ENCODE results near the gene DLK1. TPM values are rescaled to one million over a fixed set of nuclear protein-coding genes. Genes with fewer than 3 reads are reported as not detected.

DLK1 gene
- total and polyA plus RNA-seq, 2 of the 4 experiments (the other 2 are of a cell fraction), result under 0.01 to 0.07 TPM

DNA sequence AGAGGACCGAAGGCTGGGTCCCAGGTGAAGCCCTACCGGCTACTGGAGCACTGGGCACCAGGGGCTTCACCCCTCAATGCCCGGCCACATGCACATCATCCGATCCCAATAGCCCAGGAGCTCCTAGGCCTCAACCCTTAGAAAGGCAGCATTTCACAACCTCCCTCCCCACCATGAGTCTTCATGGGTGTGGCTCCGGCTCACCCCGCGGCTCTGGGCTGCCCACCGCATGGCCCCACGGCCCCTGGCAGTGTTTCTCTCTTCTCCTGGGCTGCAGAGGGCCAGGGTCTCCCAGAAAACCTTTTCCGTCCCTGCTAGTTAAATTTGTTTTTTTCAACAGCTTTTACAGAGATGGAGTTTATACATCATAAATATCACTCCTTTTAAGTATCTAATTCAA lies 28.6 kb upstream of the DLK1 start:
- no peak overlapping the region for H2BK5ac ChIP-seq (ENCODE audit: low read depth, low read length, poor library complexity, severe bottlenecking)
- H3K56ac ChIP-seq (ENCODE audit: extremely low read depth, insufficient read depth, low read length), result no peak overlapping the region
- no peak overlapping the region for H3K9ac ChIP-seq (ENCODE audit: low read depth, low read length)
- no peaks in the 10 kb centered on the region for H3K36me3 ChIP-seq (ENCODE audit: control insufficient read depth, insufficient read depth, low read length)
- H3K4me2 ChIP-seq (ENCODE audit: low read depth, low read length), result no peak overlapping the region
- CTCF ChIA-PET, result no interaction called here
- no peak overlapping the region for H4K5ac ChIP-seq (ENCODE audit: low read depth, low read length)
- H3K4ac ChIP-seq (ENCODE audit: low read depth, low read length), result no peak overlapping the region
- H3K79me1 ChIP-seq (ENCODE audit: low read depth in 1 of 2, low read length in 2 of 2), result no peaks in the 10 kb centered on the region
- H2AK5ac ChIP-seq (ENCODE audit: low read depth, low read length), result no peak overlapping the region
- intact Hi-C loops (cut with micrococcal nuclease), result loop anchor here (10.0 kb wide), 1 partner anchor 127 kb away; the partner anchor contains the start of gene MEG3
- dilution Hi-C loops (cut with HindIII; ENCODE audit: low sequenced_read_pairs, unreplicated experiment), result no loop called here
- H4K8ac ChIP-seq (ENCODE audit: low read depth in 2 of 2, low read length in 2 of 2), result no peak overlapping the region
- no peak overlapping the region for H2AFZ ChIP-seq (replicated peaks; ENCODE audit: low read length, poor library complexity)
- no peak overlapping the region for H3K27ac ChIP-seq (ENCODE audit: insufficient read depth, low read length)
- peaks cover 6% of the 10 kb centered on the region for H3K9me1 ChIP-seq (ENCODE audit: insufficient read depth, low read length)
- H2BK120ac ChIP-seq (ENCODE audit: low read depth, low read length), result no peak overlapping the region
- no peak overlapping the region for H3K23ac ChIP-seq (ENCODE audit: low read depth, low read length)
- TF ChIP-seq RAD21 (IDR thresholded peaks at IDR 0.05; ENCODE audit: low read length) (no peak), BHLHE40 (IDR thresholded peaks at IDR 0.05; ENCODE audit: low read depth, low read length) (no peak), RFX5 (IDR thresholded peaks at IDR 0.05; ENCODE audit: low read depth, low read length) (no peak), NFE2L2 (IDR thresholded peaks at IDR 0.05; ENCODE audit: low read depth, low read length) (no peak), MAFK (IDR thresholded peaks at IDR 0.05; ENCODE audit: low read depth, low read length) (no peak), MAZ (IDR thresholded peaks at IDR 0.05; ENCODE audit: borderline replicate concordance, low read depth, low read length) (no peak), CHD1 (IDR thresholded peaks at IDR 0.05; ENCODE audit: low read depth, low read length) (no peak), FOS (IDR thresholded peaks at IDR 0.05; ENCODE audit: low read depth, low read length) (no peak)
- TF ChIP-seq, protein P1, sequence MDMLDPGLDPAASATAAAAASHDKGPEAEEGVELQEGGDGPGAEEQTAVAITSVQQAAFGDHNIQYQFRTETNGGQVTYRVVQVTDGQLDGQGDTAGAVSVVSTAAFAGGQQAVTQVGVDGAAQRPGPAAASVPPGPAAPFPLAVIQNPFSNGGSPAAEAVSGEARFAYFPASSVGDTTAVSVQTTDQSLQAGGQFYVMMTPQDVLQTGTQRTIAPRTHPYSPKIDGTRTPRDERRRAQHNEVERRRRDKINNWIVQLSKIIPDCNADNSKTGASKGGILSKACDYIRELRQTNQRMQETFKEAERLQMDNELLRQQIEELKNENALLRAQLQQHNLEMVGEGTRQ (IDR thresholded peaks at IDR 0.05; ENCODE audit: low read depth, low read length), result no peak
- TF ChIP-seq, protein P2, sequence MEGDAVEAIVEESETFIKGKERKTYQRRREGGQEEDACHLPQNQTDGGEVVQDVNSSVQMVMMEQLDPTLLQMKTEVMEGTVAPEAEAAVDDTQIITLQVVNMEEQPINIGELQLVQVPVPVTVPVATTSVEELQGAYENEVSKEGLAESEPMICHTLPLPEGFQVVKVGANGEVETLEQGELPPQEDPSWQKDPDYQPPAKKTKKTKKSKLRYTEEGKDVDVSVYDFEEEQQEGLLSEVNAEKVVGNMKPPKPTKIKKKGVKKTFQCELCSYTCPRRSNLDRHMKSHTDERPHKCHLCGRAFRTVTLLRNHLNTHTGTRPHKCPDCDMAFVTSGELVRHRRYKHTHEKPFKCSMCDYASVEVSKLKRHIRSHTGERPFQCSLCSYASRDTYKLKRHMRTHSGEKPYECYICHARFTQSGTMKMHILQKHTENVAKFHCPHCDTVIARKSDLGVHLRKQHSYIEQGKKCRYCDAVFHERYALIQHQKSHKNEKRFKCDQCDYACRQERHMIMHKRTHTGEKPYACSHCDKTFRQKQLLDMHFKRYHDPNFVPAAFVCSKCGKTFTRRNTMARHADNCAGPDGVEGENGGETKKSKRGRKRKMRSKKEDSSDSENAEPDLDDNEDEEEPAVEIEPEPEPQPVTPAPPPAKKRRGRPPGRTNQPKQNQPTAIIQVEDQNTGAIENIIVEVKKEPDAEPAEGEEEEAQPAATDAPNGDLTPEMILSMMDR (conservative IDR thresholded peaks at IDR 0.05; ENCODE audit: low read depth, low read length), result no peak
- TF ChIP-seq, protein P3, sequence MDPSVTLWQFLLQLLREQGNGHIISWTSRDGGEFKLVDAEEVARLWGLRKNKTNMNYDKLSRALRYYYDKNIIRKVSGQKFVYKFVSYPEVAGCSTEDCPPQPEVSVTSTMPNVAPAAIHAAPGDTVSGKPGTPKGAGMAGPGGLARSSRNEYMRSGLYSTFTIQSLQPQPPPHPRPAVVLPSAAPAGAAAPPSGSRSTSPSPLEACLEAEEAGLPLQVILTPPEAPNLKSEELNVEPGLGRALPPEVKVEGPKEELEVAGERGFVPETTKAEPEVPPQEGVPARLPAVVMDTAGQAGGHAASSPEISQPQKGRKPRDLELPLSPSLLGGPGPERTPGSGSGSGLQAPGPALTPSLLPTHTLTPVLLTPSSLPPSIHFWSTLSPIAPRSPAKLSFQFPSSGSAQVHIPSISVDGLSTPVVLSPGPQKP (IDR thresholded peaks at IDR 0.05; ENCODE audit: borderline replicate concordance, low read depth, low read length), result no peak
- no peak overlapping the region for H3K18ac ChIP-seq (ENCODE audit: low read depth, low read length)
- WGBS, 2 experiments (ENCODE audit: extremely low coverage in 2 of 2, insufficient read length in 1 of 2), result 100% methylated on average over 1 of the region's 10 CpGs; no CpG with 5 or more reads in 1 of the 2 experiments
- ATAC-seq (ENCODE audit: low read depth) (no peak), DNase-seq (no peak)
- in situ Hi-C loops (cut with MboI; ENCODE audit: low sequenced_read_pairs), result no loop called here
- H3K4me1 ChIP-seq (ENCODE audit: control insufficient read depth, insufficient read depth, low read length), result peaks cover 3% of the 10 kb centered on the region
- no peak overlapping the region for H4K91ac ChIP-seq (ENCODE audit: insufficient read depth, low read depth, low read length)
- H3K4me3 ChIP-seq (ENCODE audit: insufficient read depth, low read depth, low read length), result no peak overlapping the region
- peaks cover 24% of the 10 kb centered on the region for H3K27me3 ChIP-seq (ENCODE audit: control insufficient read depth, insufficient read depth, low read length)
- H2AK9ac ChIP-seq (replicated peaks; ENCODE audit: low read depth, low read length, poor library complexity), result no peak overlapping the region
- H3K14ac ChIP-seq (replicated peaks; ENCODE audit: low read depth, low read length), result no peak overlapping the region
- H4K20me1 ChIP-seq (ENCODE audit: insufficient read depth, low read length), result no peaks in the 10 kb centered on the region
- no peaks in the 10 kb centered on the region for H3K9me3 ChIP-seq (ENCODE audit: control insufficient read depth, insufficient read depth, low read length)
- POLR2A ChIA-PET (ENCODE audit: unreplicated experiment), result no interaction called here
- no TSS peak for BruUV-seq (replicated peaks)
- H2BK15ac ChIP-seq (ENCODE audit: low read depth, low read length), result no peak overlapping the region
- H2BK20ac ChIP-seq (ENCODE audit: low read depth, low read length), result no peak overlapping the region
